Heart left ventricle (tissue), 16 donors: ENCODE results near the gene FSD1L. TPM values are rescaled to one million over a fixed set of nuclear protein-coding genes. Genes with fewer than 3 reads are reported as not detected.
A peak's percentile ranks its signal among the peaks of the same experiment; 100 is the strongest.
"Not testable (repeated sequence)": the region's sequence is repeated elsewhere in the genome, so short reads cannot be mapped to it uniquely, and the experiment has no call there.

Source experiments
- ATAC-seq, 4 donors: fragments of 200-7000 bp; cut with Tn5 transposase; one replicate each; pipeline ENCODE4 v1.9.1; 2020 to 2022; ENCODE audit warnings: moderate library complexity in 4 of 4, mild to moderate bottlenecking in 3 of 4, moderate number of reproducible peaks in 1 of 4
- DNase-seq, 5 donors: peaks; one replicate each; pipeline ENCODE4 v3.0.0-alpha.2; 2020
- H3K27ac ChIP-seq, 12 donors: fragments of 200-600 bp; sonication (generic) in 4 of 12; one replicate each; pipeline versions ENCODE4 v1.5.0 to v1.8.0; 2016 to 2022; ENCODE audit warnings: mild to moderate bottlenecking in 2 of 12
- H3K27me3 ChIP-seq, 9 donors: fragments of 200-600 bp; sonication (generic) in 2 of 9; one replicate each; pipeline versions ENCODE4 v1.5.1 to v1.8.0; 2016 to 2022; ENCODE audit warnings: mild to moderate bottlenecking in 3 of 9
- H3K36me3 ChIP-seq, 9 donors: fragments of 200-600 bp; sonication (generic) in 2 of 9; one replicate each; pipeline versions ENCODE4 v1.5.0 to v1.8.0; 2018 to 2022; ENCODE audit warnings: mild to moderate bottlenecking in 2 of 9
- H3K4me1 ChIP-seq, 12 donors: fragments of 200-600 bp; sonication (generic) in 4 of 12; one replicate each; pipeline versions ENCODE4 v1.5.0 to v1.8.0; 2016 to 2022; ENCODE audit warnings: mild to moderate bottlenecking in 3 of 12
- H3K4me3 ChIP-seq, 12 donors: fragments of 200-600 bp; sonication (generic) in 4 of 12; one replicate each; pipeline versions ENCODE4 v1.5.0 to v1.8.0; 2017 to 2022; ENCODE audit warnings: mild to moderate bottlenecking in 9 of 12, moderate library complexity in 4 of 12
- H3K9me3 ChIP-seq, 12 donors: fragments of 200-600 bp; sonication (generic) in 4 of 12; one replicate each; pipeline versions ENCODE4 v1.5.0 to v1.8.0; 2016 to 2022; ENCODE audit warnings: mild to moderate bottlenecking in 1 of 12
- CTCF ChIP-seq, 12 donors: fragments of 200-600 bp; sonication (generic) in 4 of 12; IDR thresholded peaks; one replicate each; pipeline versions ENCODE4 v1.5.0 to v1.8.0; 2018 to 2022; ENCODE audit warnings: antibody characterized with exemption in 12 of 12, mild to moderate bottlenecking in 5 of 12
- POLR2A ChIP-seq, 2 donors: fragments of 450-650 bp; IDR thresholded peaks; one replicate each; pipeline ENCODE4 v1.6.1; 2017; ENCODE audit warnings: antibody characterized with exemption in 2 of 2, mild to moderate bottlenecking in 2 of 2, moderate library complexity in 2 of 2
- WGBS, 4 donors: extraction: QIAGEN DNeasy Blood & Tissue Kit in 2 of 4; methylation state at CpG; one replicate each; pipeline versions ENCODE4 v1.1.5 to v1.1.7; 2013 to 2018; 5-methylcytosine and 5-hydroxymethylcytosine counted together
- intact Hi-C, 10 donors: fragments of 100-400 bp; cut with DNase I; formaldehyde crosslinking; loops; one replicate each; pipeline versions ENCODE4 v1.11.1 to v1.14.2; 2022
- polyA plus RNA-seq, 2 donors: library from polyadenylated mRNA; stranded (reverse); fragments of 200-250 nt; gene quantifications; one replicate each; pipeline ENCODE4 v1.2.3, GENCODE V29; 2013
- total RNA-seq, 9 donors: library from RNA; depleted of rRNA in 2 of 9; stranded (reverse); fragments of >200 nt in 2 of 9; fragmentation: NEBNext Ultra II Directional in 3 of 9; extraction: Animal tissue kit (Norgen Biotek cat#: 25700) in 3 of 9; gene quantifications; one replicate each; pipeline versions ENCODE4 v1.1.0 to v1.2.4, GENCODE V29; 2016 to 2023
- donor health status: ischemic (EF 13 %, LVEDD 7.1; RV severe dilation, severe dysfunction).
- donor health status: healthy with polysubstance abuse.
- donor health status: DM: no; HTN: yes; CAD: no.
- donor health status: DM: no; HTN: no; CAD: no.
- donor health status: ischemic (EF 25% LVEDD 6.9; RV normal size, moderate dysfunction).
- donor health status: ischemic (EF 25% LVEDD 5.7; RV mildly dilated, moderate dysfunction).
- donor health status: healthy.
- donor health status: DM: yes; HTN: yes; CAD: no.
- donor health status: ischemic (EF 35%, LVEDD 5.7; RV mildly dilated, moderate dysfunction).
- donor health status: nonischemic (EF 11% LVEDD 7.7; RV severe dilation, severe dysfunction).
- donor health status: DM: yes; HTN: yes; CAD: no.
- donor health status: PGD.
- donor health status: ischemic (EF 29% LVEDD 5.4; RV normal size, mild dysfunction).
- donor health status: nonischemic (EF 23%, LVEDD 6.1; RV moderate dilation, normal function).

The FSD1L gene
- total and polyA plus RNA-seq, 11 donors: 2.1 to 14.0 (median 7.3) TPM

GRCh38 chr9:105510024-105510423 lies 62.2 kb downstream of the FSD1L start:
- DNase-seq: no peak
- no peaks in the 10 kb centered on the region for H3K9me3 ChIP-seq
- peaks cover 0 to 13% (median 0%) of the 10 kb centered on the region in 12 donors for H3K4me1 ChIP-seq
- TF ChIP-seq POLR2A (IDR thresholded peaks at IDR 0.05): no peak
- no peak for TF ChIP-seq CTCF (IDR thresholded peaks at IDR 0.05)
- no peak for ATAC-seq
- H3K4me3 ChIP-seq: no peak overlapping the region
- intact Hi-C loops: no loop called here
- no peak overlapping the region for H3K27ac ChIP-seq
- H3K27me3 ChIP-seq: no peaks in the 10 kb centered on the region
- WGBS, 4 donors: 87 to 95% (median 89%) methylated on average over 1 of the region's 1 CpG
- H3K36me3 ChIP-seq: peaks cover 0 to 55% (median 8%) of the 10 kb centered on the region in 9 donors

- H3K27me3 ChIP-seq: no peaks in the 10 kb centered on the region
- H3K9me3 ChIP-seq: no peaks in the 10 kb centered on the region
- ATAC-seq (no peak), DNase-seq (no peak)
- no peak overlapping the region for H3K27ac ChIP-seq
- H3K36me3 ChIP-seq: peaks cover 0 to 61% (median 16%) of the 10 kb centered on the region in 9 donors
- H3K4me1 ChIP-seq: peaks cover 0 to 13% (median 0%) of the 10 kb centered on the region in 12 donors
- no peak overlapping the region for H3K4me3 ChIP-seq
- no peak for TF ChIP-seq POLR2A (IDR thresholded peaks at IDR 0.05)
- no peak for TF ChIP-seq CTCF (IDR thresholded peaks at IDR 0.05)
- intact Hi-C loops: no loop called here
These were observed 63.6 kb downstream of the FSD1L start for GRCh38 chr9:105511446-105511845.

- ATAC-seq: no peak
- no peak for DNase-seq
- WGBS, 4 donors: 86 to 91% (median 87%) methylated on average over 11 of the region's 11 CpGs
- H3K4me1 ChIP-seq: peaks cover 0 to 7% (median 0%) of the 10 kb centered on the region in 12 donors
- intact Hi-C loops: no loop called here
- H3K9me3 ChIP-seq: no peaks in the 10 kb centered on the region
- no peak overlapping the region for H3K4me3 ChIP-seq
- no peaks in the 10 kb centered on the region for H3K27me3 ChIP-seq
- H3K27ac ChIP-seq: no peak overlapping the region
- H3K36me3 ChIP-seq: peaks cover 0 to 43% (median 14%) of the 10 kb centered on the region in 9 donors
- TF ChIP-seq CTCF (IDR thresholded peaks at IDR 0.05) (no peak), POLR2A (IDR thresholded peaks at IDR 0.05) (no peak)
These were observed 68.1 kb downstream of the FSD1L start for GRCh38 chr9:105515811-105516413.

GRCh38 chr9:105519710-105520369 lies 72.0 kb downstream of the FSD1L start:
- H3K27ac ChIP-seq: peak overlapping the region; percentile 43 to 82 (median 68)
- peak; percentile 12 to 51 (median 28) for DNase-seq
- H3K27me3 ChIP-seq, H3K4me1 ChIP-seq, intact Hi-C loops, H3K9me3 ChIP-seq: not testable (repeated sequence)
- peak in 3 of 4 donors; percentile 60 to 86 (median 84) for ATAC-seq
- WGBS, 4 donors: 89 to 98% (median 95%) methylated on average over 24 to 43 of the region's 43 CpGs
- peak overlapping the region in 11 of 12 donors; percentile 26 to 62 (median 51) for H3K4me3 ChIP-seq
- H3K36me3 ChIP-seq: peaks cover 0 to 22% (median 10%) of the 10 kb centered on the region in 9 donors

GRCh38 chr9:105520992-105521391 lies 73.2 kb downstream of the FSD1L start:
- DNase-seq, ATAC-seq, H3K27me3 ChIP-seq, intact Hi-C loops, H3K4me1 ChIP-seq, H3K4me3 ChIP-seq, H3K27ac ChIP-seq, H3K9me3 ChIP-seq: not testable (repeated sequence)
- H3K36me3 ChIP-seq: peaks cover 0 to 14% (median 8%) of the 10 kb centered on the region in 9 donors
- 81 to 89% (median 85%) methylated on average over 6 of the region's 6 CpGs for WGBS, 4 donors

- DNase-seq, H3K36me3 ChIP-seq, ATAC-seq, H3K4me1 ChIP-seq, H3K27ac ChIP-seq, H3K27me3 ChIP-seq, H3K4me3 ChIP-seq, H3K9me3 ChIP-seq, intact Hi-C loops: not testable (repeated sequence)
- 79 to 87% (median 83%) methylated on average over 10 of the region's 10 CpGs for WGBS, 4 donors
These were observed 75.0 kb downstream of the FSD1L start for GRCh38 chr9:105522618-105523385.
